GM12878 (cell line): Measurements from ENCODE around the gene PMM2. TPM values are rescaled to one million over a fixed set of nuclear protein-coding genes. Genes with fewer than 3 reads are reported as not detected.

Experiments
- BCLAF1 ChIP-seq: fragments of 450-650 bp; IDR thresholded peaks from 2 replicates; pipeline ENCODE4 v1.6.1; 2017; ENCODE audit warnings: antibody characterized with exemption, mild to moderate bottlenecking, moderate library complexity
- CBX5 ChIP-seq: sonication (generic); IDR thresholded peaks from 2 replicates; pipeline ENCODE4 v1.6.1; 2016; ENCODE audit warnings: low read depth, moderate library complexity, mild to moderate bottlenecking, inconsistent platforms
- CHD2 ChIP-seq: IDR thresholded peaks from 2 replicates; pipeline ENCODE4 v1.6.1; 2011; ENCODE audit warnings: low read depth, low read length, improper control_type of control experiment, borderline replicate concordance
- CHD4 ChIP-seq: fragments of 200-600 bp; sonication (generic); IDR thresholded peaks from 2 replicates; pipeline ENCODE4 v1.6.1; 2016; ENCODE audit warnings: mild to moderate bottlenecking
- CUX1 ChIP-seq: IDR thresholded peaks from 2 replicates; pipeline ENCODE4 v1.6.1; 2012; ENCODE audit warnings: improper control_type of control experiment, low read depth, low read length; ENCODE audit not compliant: insufficient replicate concordance
- E4F1 ChIP-seq: fragments of 450-650 bp; IDR thresholded peaks from 2 replicates; pipeline ENCODE4 v1.6.1; 2018; ENCODE audit warnings: borderline replicate concordance, mild to moderate bottlenecking; ENCODE audit not compliant: partially characterized antibody
- HDAC2 ChIP-seq: fragments of 200-600 bp; sonication (generic); IDR thresholded peaks from 2 replicates; pipeline ENCODE4 v1.6.1; 2017
- NFIC ChIP-seq: IDR thresholded peaks from 2 replicates; pipeline ENCODE4 v1.6.1; 2012; ENCODE audit warnings: low read depth, mild to moderate bottlenecking, inconsistent platforms, low read length, moderate library complexity
- NFXL1 ChIP-seq: fragments of 450-650 bp; IDR thresholded peaks from 2 replicates; pipeline ENCODE4 v1.6.1; 2017; ENCODE audit warnings: antibody characterized with exemption, mild to moderate bottlenecking, borderline replicate concordance
- PAX8 ChIP-seq: fragments of 450-650 bp; IDR thresholded peaks from 2 replicates; pipeline ENCODE4 v1.6.1; 2017; ENCODE audit warnings: mild to moderate bottlenecking, moderate library complexity
- RELA ChIP-seq: fragments of 450-650 bp; IDR thresholded peaks from 2 replicates; pipeline ENCODE4 v1.8.0; 2014; ENCODE audit warnings: borderline replicate concordance; ENCODE audit not compliant: partially characterized antibody
- TCF7 ChIP-seq: IDR thresholded peaks from 2 replicates; pipeline ENCODE4 v1.6.1; 2014; ENCODE audit warnings: antibody characterized with exemption, borderline replicate concordance
- ZNF217 ChIP-seq: fragments of 450-650 bp; IDR thresholded peaks from 2 replicates; pipeline ENCODE4 v1.6.1; 2017; ENCODE audit warnings: antibody characterized with exemption, mild to moderate bottlenecking
- polyA plus RNA-seq, 11 experiments: library from polyadenylated mRNA; depleted of rRNA in 4 of 11; unstranded in 6 of 11; stranded (reverse) in 5 of 11; fragments of >200 nt; fragmentation: Nextera tagmentation in 4 of 11; fragmentation: Illumina TruSeq in 1 of 11; extraction: Ambion mirVana in 4 of 11; extraction: Trizol in 1 of 11; gene quantifications; 1 replicate in 1 of 11; 2 replicates in 10 of 11; pipeline versions ENCODE4 v1.2.1 to v1.2.3, GENCODE V29; 2011 to 2016; ENCODE audit warnings: inconsistent platforms in 2 of 11, missing spikeins in 2 of 11, low read depth in 1 of 11
- total RNA-seq, 4 experiments: library from RNA; depleted of rRNA in 3 of 4; stranded (reverse); fragments of >200 nt in 3 of 4; fragmentation: Illumina TruSeq in 1 of 4; extraction: Trizol in 1 of 4; gene quantifications; 2 replicates each; pipeline versions ENCODE4 v1.2.1 to v1.2.3, GENCODE V29; 2013 to 2021
- TF ChIP-seq, protein P1 (sequence below): fragments of 450-650 bp; IDR thresholded peaks from 2 replicates; pipeline ENCODE4 v1.6.1; 2017; ENCODE audit warnings: mild to moderate bottlenecking, low read depth, inconsistent platforms; ENCODE audit not compliant: poor library complexity, severe bottlenecking

The PMM2 gene
- total and polyA plus RNA-seq, 10 of the 15 experiments (the other 5 are each of a cell fraction or from before 2014, with no cell fraction given), result 22.6 to 69.4 (median 52.3) TPM

- TF ChIP-seq CUX1 (no peak), CHD2 (no peak), CHD4 (no peak), NFIC (no peak), RELA (no peak), TCF7 (no peak), PAX8 (no peak), BCLAF1 (no peak), ZNF217 (no peak), HDAC2 (no peak), CBX5 (no peak), E4F1 (no peak), NFXL1 (no peak)
- TF ChIP-seq, protein P1, sequence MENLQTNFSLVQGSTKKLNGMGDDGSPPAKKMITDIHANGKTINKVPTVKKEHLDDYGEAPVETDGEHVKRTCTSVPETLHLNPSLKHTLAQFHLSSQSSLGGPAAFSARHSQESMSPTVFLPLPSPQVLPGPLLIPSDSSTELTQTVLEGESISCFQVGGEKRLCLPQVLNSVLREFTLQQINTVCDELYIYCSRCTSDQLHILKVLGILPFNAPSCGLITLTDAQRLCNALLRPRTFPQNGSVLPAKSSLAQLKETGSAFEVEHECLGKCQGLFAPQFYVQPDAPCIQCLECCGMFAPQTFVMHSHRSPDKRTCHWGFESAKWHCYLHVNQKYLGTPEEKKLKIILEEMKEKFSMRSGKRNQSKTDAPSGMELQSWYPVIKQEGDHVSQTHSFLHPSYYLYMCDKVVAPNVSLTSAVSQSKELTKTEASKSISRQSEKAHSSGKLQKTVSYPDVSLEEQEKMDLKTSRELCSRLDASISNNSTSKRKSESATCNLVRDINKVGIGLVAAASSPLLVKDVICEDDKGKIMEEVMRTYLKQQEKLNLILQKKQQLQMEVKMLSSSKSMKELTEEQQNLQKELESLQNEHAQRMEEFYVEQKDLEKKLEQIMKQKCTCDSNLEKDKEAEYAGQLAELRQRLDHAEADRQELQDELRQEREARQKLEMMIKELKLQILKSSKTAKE, result no peak
These were observed 56.0 kb downstream of the PMM2 start (continued) for GRCh38 chr16:8853611-8854010.
